OCI-LY1 (cell line): ENCODE measurements around the gene NKD1.

ENCODE experiments used
- H2AFZ ChIP-seq: fragments of 200-600 bp; sonication (generic), shearing (Covaris generic); 2 replicates; pipeline ENCODE4 v1.6.0; 2014; ENCODE audit warnings: antibody characterized with exemption, mild to moderate bottlenecking, low read length
- H3F3A ChIP-seq: fragments of 200-600 bp; sonication (generic), shearing (Covaris generic); 2 replicates; pipeline ENCODE4 v1.6.0; 2014; ENCODE audit warnings: mild to moderate bottlenecking, antibody characterized with exemption, low read length, moderate library complexity; ENCODE audit not compliant: insufficient read depth
- H3K27ac ChIP-seq: fragments of 200-600 bp; sonication (generic); 2 replicates; pipeline ENCODE4 v1.5.1; 2014; ENCODE audit warnings: low read length, mixed run types, mild to moderate bottlenecking, low read depth; ENCODE audit not compliant: poor library complexity, severe bottlenecking
- H3K27me3 ChIP-seq: fragments of 200-600 bp; sonication (generic); 2 replicates; pipeline ENCODE4 v1.6.0; 2014; ENCODE audit warnings: antibody characterized with exemption, mild to moderate bottlenecking, low read length, moderate library complexity; ENCODE audit not compliant: insufficient read depth
- H3K36me3 ChIP-seq: fragments of 200-600 bp; sonication (generic); 2 replicates; pipeline ENCODE4 v1.6.1; 2014; ENCODE audit warnings: mild to moderate bottlenecking, antibody characterized with exemption, low read length, moderate library complexity, mixed read lengths; ENCODE audit not compliant: insufficient read depth
- H3K4me1 ChIP-seq: fragments of 200-600 bp; sonication (generic); 2 replicates; pipeline ENCODE4 v1.5.1; 2014; ENCODE audit warnings: mild to moderate bottlenecking, low read length, moderate library complexity; ENCODE audit not compliant: insufficient read depth, severe bottlenecking
- H3K4me2 ChIP-seq: fragments of 200-600 bp; sonication (generic), shearing (Covaris generic); 2 replicates; pipeline ENCODE4 v1.6.1; 2014; ENCODE audit warnings: low read length
- H3K4me3 ChIP-seq: fragments of 200-600 bp; sonication (generic); 2 replicates; pipeline ENCODE4 v1.5.1; 2014; ENCODE audit warnings: low read length, low read depth, mild to moderate bottlenecking, mixed read lengths; ENCODE audit not compliant: poor library complexity, severe bottlenecking
- H3K79me2 ChIP-seq: fragments of 200-600 bp; shearing (Covaris generic); 2 replicates; pipeline ENCODE4 v1.6.1; 2016; ENCODE audit warnings: mixed run types, low read length, mixed read lengths; ENCODE audit not compliant: insufficient read depth
- H3K9ac ChIP-seq: fragments of 200-600 bp; sonication (generic), shearing (Covaris generic); 2 replicates; pipeline ENCODE4 v1.6.1; 2014; ENCODE audit warnings: mild to moderate bottlenecking, low read length, mixed read lengths
- H3K9me2 ChIP-seq: fragments of 200-600 bp; sonication (generic), shearing (Covaris generic); 2 replicates; pipeline ENCODE4 v1.6.1; 2014; ENCODE audit warnings: low read depth, mild to moderate bottlenecking, low read length, mixed read lengths
- H3K9me3 ChIP-seq: fragments of 200-600 bp; shearing (Covaris generic); 2 replicates; pipeline ENCODE4 v1.6.1; 2014; ENCODE audit warnings: low read length, mixed read lengths
- H4K20me1 ChIP-seq: fragments of 200-600 bp; sonication (generic), shearing (Covaris generic); 2 replicates; pipeline ENCODE4 v1.6.0; 2016; ENCODE audit warnings: mild to moderate bottlenecking, low read length; ENCODE audit not compliant: insufficient read depth
- EZH2 ChIP-seq: fragments of 200-600 bp; sonication (generic), shearing (Covaris generic); IDR thresholded peaks from 2 replicates; pipeline ENCODE4 v1.8.0; 2017; ENCODE audit warnings: borderline replicate concordance, mixed run types, mild to moderate bottlenecking, antibody characterized with exemption, low read length, moderate library complexity, mixed read lengths
- TF ChIP-seq, protein P1 (sequence below): fragments of 200-600 bp; sonication (generic), shearing (Covaris generic); IDR thresholded peaks from 2 replicates; pipeline ENCODE4 v1.5.1; 2017; ENCODE audit warnings: mild to moderate bottlenecking, antibody characterized with exemption, low read length, moderate library complexity, mixed read lengths

NKD1 gene

DNA sequence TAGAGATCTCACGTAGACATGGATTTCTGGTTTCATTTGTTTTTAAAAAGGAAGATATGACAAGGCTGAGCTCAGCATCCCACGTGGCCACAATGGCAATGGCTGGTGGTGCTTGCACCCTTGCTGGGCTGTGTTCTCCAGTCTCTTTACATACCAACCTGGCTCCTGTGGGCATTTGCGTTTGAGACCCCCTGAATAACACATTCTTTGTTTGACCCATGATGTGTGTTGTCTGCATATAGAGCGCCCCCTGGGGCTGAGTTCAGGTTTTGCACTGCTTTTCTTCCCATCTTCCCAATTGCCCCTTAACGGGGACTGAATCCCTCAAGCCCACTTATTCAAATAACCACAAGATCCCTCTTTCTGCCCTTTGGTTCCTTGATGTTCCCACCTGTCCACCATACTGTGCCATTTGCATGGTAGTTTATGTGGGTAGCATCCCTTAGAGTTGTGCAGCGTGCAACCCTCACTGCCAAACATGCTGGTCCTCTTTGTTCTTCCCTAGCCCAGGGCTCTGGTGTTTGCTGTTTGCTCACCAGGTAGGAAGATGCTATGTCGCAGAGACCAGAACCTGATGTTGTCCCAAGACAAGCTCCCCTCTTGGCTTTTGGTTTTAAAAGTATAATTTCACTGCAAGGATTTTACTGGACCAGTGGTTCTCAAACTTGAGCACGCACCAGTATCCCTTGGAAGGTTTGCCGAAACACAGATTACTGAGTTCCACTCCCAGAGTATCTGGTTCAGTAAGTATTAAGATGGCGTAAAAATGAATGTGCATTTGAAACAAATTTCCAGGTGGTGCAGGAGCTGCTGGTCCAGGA, 38.5 kb upstream of the NKD1 start:
- Histone ChIP-seq H3K4me2 (no peak overlapping the region), H3F3A (no peaks in the 10 kb centered on the region), H3K36me3 (no peaks in the 10 kb centered on the region), H3K4me1 (no peaks in the 10 kb centered on the region), H4K20me1 (no peaks in the 10 kb centered on the region), H3K9me3 (no peaks in the 10 kb centered on the region), H2AFZ (no peak overlapping the region), H3K9me2 (no peaks in the 10 kb centered on the region), H3K27ac (no peak overlapping the region), H3K27me3 (no peaks in the 10 kb centered on the region), H3K79me2 (no peaks in the 10 kb centered on the region), H3K4me3 (no peak overlapping the region), H3K9ac (no peak overlapping the region)
- no peak for TF ChIP-seq EZH2
- TF ChIP-seq, protein P1, sequence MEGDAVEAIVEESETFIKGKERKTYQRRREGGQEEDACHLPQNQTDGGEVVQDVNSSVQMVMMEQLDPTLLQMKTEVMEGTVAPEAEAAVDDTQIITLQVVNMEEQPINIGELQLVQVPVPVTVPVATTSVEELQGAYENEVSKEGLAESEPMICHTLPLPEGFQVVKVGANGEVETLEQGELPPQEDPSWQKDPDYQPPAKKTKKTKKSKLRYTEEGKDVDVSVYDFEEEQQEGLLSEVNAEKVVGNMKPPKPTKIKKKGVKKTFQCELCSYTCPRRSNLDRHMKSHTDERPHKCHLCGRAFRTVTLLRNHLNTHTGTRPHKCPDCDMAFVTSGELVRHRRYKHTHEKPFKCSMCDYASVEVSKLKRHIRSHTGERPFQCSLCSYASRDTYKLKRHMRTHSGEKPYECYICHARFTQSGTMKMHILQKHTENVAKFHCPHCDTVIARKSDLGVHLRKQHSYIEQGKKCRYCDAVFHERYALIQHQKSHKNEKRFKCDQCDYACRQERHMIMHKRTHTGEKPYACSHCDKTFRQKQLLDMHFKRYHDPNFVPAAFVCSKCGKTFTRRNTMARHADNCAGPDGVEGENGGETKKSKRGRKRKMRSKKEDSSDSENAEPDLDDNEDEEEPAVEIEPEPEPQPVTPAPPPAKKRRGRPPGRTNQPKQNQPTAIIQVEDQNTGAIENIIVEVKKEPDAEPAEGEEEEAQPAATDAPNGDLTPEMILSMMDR: peak; percentile 84

DNA sequence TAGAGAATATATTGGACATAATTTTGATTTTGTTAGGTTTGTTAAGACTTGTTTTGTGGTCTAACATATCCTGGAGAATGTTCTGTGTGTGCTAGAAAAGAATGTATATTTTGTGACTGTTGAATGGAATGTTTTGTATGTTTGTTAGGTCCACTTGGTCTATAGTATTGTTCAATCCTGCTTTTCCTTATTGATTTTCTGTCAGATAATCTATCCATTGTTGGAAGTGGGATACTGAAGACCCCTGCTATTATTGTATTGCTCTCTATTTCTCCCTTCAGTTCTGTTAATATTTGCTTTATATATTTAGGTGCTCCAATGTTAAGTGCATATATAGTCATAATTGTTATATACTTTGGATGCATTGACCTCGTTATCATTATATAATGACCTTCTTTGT, 33.0 kb upstream of the NKD1 start:
- Histone ChIP-seq H4K20me1 (no peaks in the 10 kb centered on the region), H3K79me2 (no peaks in the 10 kb centered on the region), H3K9me3 (no peaks in the 10 kb centered on the region), H3K36me3 (no peaks in the 10 kb centered on the region), H3K9me2 (no peaks in the 10 kb centered on the region), H3K4me2 (no peak overlapping the region), H3K27me3 (no peaks in the 10 kb centered on the region), H3K4me3 (no peak overlapping the region), H3K4me1 (no peaks in the 10 kb centered on the region), H3F3A (no peaks in the 10 kb centered on the region), H3K27ac (no peak overlapping the region), H2AFZ (no peak overlapping the region), H3K9ac (no peak overlapping the region)
- TF ChIP-seq EZH2: no peak
- TF ChIP-seq, protein P1: no peak

DNA sequence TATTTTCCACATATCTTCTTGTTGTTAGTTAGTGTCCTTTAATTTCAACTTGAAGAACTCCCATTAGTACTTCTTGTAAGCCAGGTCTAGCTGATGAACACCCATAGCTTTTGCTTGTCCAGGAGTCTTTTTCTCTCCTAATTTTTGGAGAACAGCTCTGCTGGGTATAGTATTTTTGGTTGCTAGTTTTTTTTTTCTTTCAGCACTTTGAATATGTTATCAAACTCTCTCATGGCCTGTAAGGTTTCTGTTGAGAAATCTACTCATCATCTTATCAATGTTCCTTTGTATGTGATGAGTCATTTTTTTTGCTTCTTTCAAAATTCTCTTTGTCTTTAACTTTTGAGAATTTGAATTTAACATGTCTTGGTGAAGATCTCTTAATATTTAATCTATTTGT, 31.8 kb upstream of the NKD1 start:
- Histone ChIP-seq H3K27me3 (no peaks in the 10 kb centered on the region), H3K9ac (no peak overlapping the region), H3F3A (no peaks in the 10 kb centered on the region), H3K4me3 (no peak overlapping the region), H2AFZ (no peak overlapping the region), H3K4me1 (no peaks in the 10 kb centered on the region), H4K20me1 (no peaks in the 10 kb centered on the region), H3K27ac (no peak overlapping the region), H3K36me3 (no peaks in the 10 kb centered on the region), H3K79me2 (no peaks in the 10 kb centered on the region), H3K4me2 (no peak overlapping the region), H3K9me2 (no peaks in the 10 kb centered on the region), H3K9me3 (no peaks in the 10 kb centered on the region)
- TF ChIP-seq, protein P1: no peak
- no peak for TF ChIP-seq EZH2
